Muscle of leg (tissue), 11 donors: ENCODE results near the gene GPC6. TPM values are rescaled to one million over a fixed set of nuclear protein-coding genes. Genes with fewer than 3 reads are reported as not detected.
A peak's percentile ranks its signal among the peaks of the same experiment; 100 is the strongest.
"Not testable (repeated sequence)": the region's sequence is repeated elsewhere in the genome, so short reads cannot be mapped to it uniquely, and the experiment has no call there.

ENCODE experiments used
- DNase-seq: peaks from one replicate; pipeline ENCODE4 v3.0.0; 2013
- H3K27ac ChIP-seq: one replicate; pipeline ENCODE4 v1.5.1; 2013; ENCODE audit warnings: mild to moderate bottlenecking, low read length, control low read depth
- H3K27me3 ChIP-seq: one replicate; pipeline ENCODE4 v1.6.1; 2013; ENCODE audit warnings: low read length; ENCODE audit not compliant: control insufficient read depth, insufficient read depth
- H3K36me3 ChIP-seq: one replicate; pipeline ENCODE4 v1.6.1; 2013; ENCODE audit warnings: low read length; ENCODE audit not compliant: control insufficient read depth, insufficient read depth
- H3K4me1 ChIP-seq: one replicate; pipeline ENCODE4 v1.6.1; 2013; ENCODE audit warnings: low read length; ENCODE audit not compliant: control insufficient read depth, insufficient read depth
- H3K4me3 ChIP-seq: one replicate; pipeline ENCODE4 v1.5.1; 2013; ENCODE audit warnings: low read length, control low read depth
- H3K9me3 ChIP-seq: replicated peaks from 2 replicates; pipeline ENCODE4 v1.6.1; 2013; ENCODE audit warnings: low read depth, low read length; ENCODE audit not compliant: control insufficient read depth
- WGBS: methylation state at CpG from one replicate; pipeline ENCODE4 v1.1.5; 2013; ENCODE audit warnings: missing lambda C conversion rate; ENCODE audit not compliant: insufficient coverage; 5-methylcytosine and 5-hydroxymethylcytosine counted together
- polyA plus RNA-seq, 8 donors: library from polyadenylated mRNA; unstranded; fragments of 120-200 nt; gene quantifications; one replicate each; pipeline versions ENCODE4 v1.2.1 to v1.2.3, GENCODE V29; 2013; ENCODE audit warnings: inconsistent platforms in 1 of 8, low replicate concordance in 1 of 8; ENCODE audit not compliant: insufficient read length in 8 of 8, insufficient read depth in 1 of 8
- total RNA-seq: library from RNA; stranded (reverse); fragments of 120-200 nt; gene quantifications from one replicate; pipeline ENCODE4 v1.2.4, GENCODE V29; 2013

Gene GPC6
- total and polyA plus RNA-seq, 9 donors, result 5.6 to 20.0 (median 9.9) TPM

GRCh38 chr13:93206778-93207392, 19.7 kb upstream of the GPC6 start:
- H3K4me1 ChIP-seq, H3K4me3 ChIP-seq, H3K9me3 ChIP-seq, H3K27me3 ChIP-seq, H3K27ac ChIP-seq, DNase-seq, H3K36me3 ChIP-seq: not testable (repeated sequence)
- WGBS, result 91% methylated on average over 16 of the region's 24 CpGs

GRCh38 chr13:93216122-93216521, 10.5 kb upstream of the GPC6 start:
- WGBS, result no CpG with 5 or more reads among the region's 1 CpG
- no peak overlapping the region for H3K27ac ChIP-seq
- no peak for DNase-seq
- H3K4me1 ChIP-seq, result no peaks in the 10 kb centered on the region
- H3K9me3 ChIP-seq, result no peaks in the 10 kb centered on the region
- no peaks in the 10 kb centered on the region for H3K27me3 ChIP-seq
- no peak overlapping the region for H3K4me3 ChIP-seq
- H3K36me3 ChIP-seq, result no peaks in the 10 kb centered on the region

- H3K27me3 ChIP-seq, result no peaks in the 10 kb centered on the region
- no peak overlapping the region for H3K27ac ChIP-seq
- H3K36me3 ChIP-seq, result no peaks in the 10 kb centered on the region
- DNase-seq, result peak; percentile 41
- no CpG with 5 or more reads among the region's 6 CpGs for WGBS
- H3K9me3 ChIP-seq, result no peaks in the 10 kb centered on the region
- H3K4me1 ChIP-seq, result no peaks in the 10 kb centered on the region
- H3K4me3 ChIP-seq, result no peak overlapping the region
These were observed 8.8 kb upstream of the GPC6 start for GRCh38 chr13:93217721-93218261.

GRCh38 chr13:93218583-93218982, 8.0 kb upstream of the GPC6 start:
- DNase-seq, result no peak
- WGBS, result no CpG with 5 or more reads among the region's 3 CpGs
- H3K4me3 ChIP-seq, result no peak overlapping the region

GRCh38 chr13:93220073-93220472, 6.5 kb upstream of the GPC6 start:
- Histone ChIP-seq H3K27ac (no peak overlapping the region), H3K27me3 (no peaks in the 10 kb centered on the region), H3K4me1 (no peaks in the 10 kb centered on the region), H3K9me3 (no peaks in the 10 kb centered on the region), H3K4me3 (no peak overlapping the region), H3K36me3 (no peaks in the 10 kb centered on the region)
- no peak for DNase-seq
- WGBS, result no CpG with 5 or more reads among the region's 3 CpGs

More at GRCh38 chr13:93218583-93218982, 8.0 kb upstream of the GPC6 start:
- H3K27ac ChIP-seq, result no peak overlapping the region
- no peaks in the 10 kb centered on the region for H3K9me3 ChIP-seq
- no peaks in the 10 kb centered on the region for H3K36me3 ChIP-seq
- H3K27me3 ChIP-seq, result no peaks in the 10 kb centered on the region
- no peaks in the 10 kb centered on the region for H3K4me1 ChIP-seq

- Histone ChIP-seq H3K36me3 (no peaks in the 10 kb centered on the region), H3K4me3 (no peak overlapping the region), H3K4me1 (peaks cover 3% of the 10 kb centered on the region), H3K27me3 (peaks cover 13% of the 10 kb centered on the region), H3K9me3 (no peaks in the 10 kb centered on the region), H3K27ac (no peak overlapping the region)
- DNase-seq, result no peak
- WGBS, result no CpG with 5 or more reads among the region's 4 CpGs
These were observed 3.6 kb upstream of the GPC6 start for GRCh38 chr13:93222976-93223375.

GRCh38 chr13:93224535-93224934, 2.1 kb upstream of the GPC6 start:
- no peak overlapping the region for H3K4me3 ChIP-seq
- no peaks in the 10 kb centered on the region for H3K9me3 ChIP-seq
- H3K27me3 ChIP-seq, result peaks cover 19% of the 10 kb centered on the region
- H3K4me1 ChIP-seq, result peaks cover 3% of the 10 kb centered on the region
- no CpG with 5 or more reads among the region's 1 CpG for WGBS
- no peak for DNase-seq
- H3K36me3 ChIP-seq, result no peaks in the 10 kb centered on the region
- H3K27ac ChIP-seq, result no peak overlapping the region

- WGBS, result no CpG with 5 or more reads among the region's 2 CpGs
These were observed 997 bp upstream of the GPC6 start for GRCh38 chr13:93225610-93226009.

GRCh38 chr13:93226065-93226622, 463 bp upstream of the GPC6 start:
- H3K27ac ChIP-seq, result no peak overlapping the region

More at GRCh38 chr13:93225610-93226009, 997 bp upstream of the GPC6 start:
- no peak overlapping the region for H3K4me3 ChIP-seq
- no peaks in the 10 kb centered on the region for H3K9me3 ChIP-seq
- H3K4me1 ChIP-seq, result peaks cover 3% of the 10 kb centered on the region
- no peak for DNase-seq
- no peak overlapping the region for H3K27ac ChIP-seq
- H3K36me3 ChIP-seq, result no peaks in the 10 kb centered on the region
- H3K27me3 ChIP-seq, result peaks cover 19% of the 10 kb centered on the region

GRCh38 chr13:93227280-93227877, 772 bp downstream of the GPC6 start:
- Histone ChIP-seq H3K9me3 (no peaks in the 10 kb centered on the region), H3K4me3 (peak overlapping the region; percentile 80), H3K4me1 (peaks cover 3% of the 10 kb centered on the region), H3K36me3 (no peaks in the 10 kb centered on the region), H3K27ac (peak overlapping the region; percentile 92), H3K27me3 (peaks cover 19% of the 10 kb centered on the region)
- under 1% methylated on average over 54 of the region's 55 CpGs for WGBS
- DNase-seq, result peak; percentile 56

More at GRCh38 chr13:93226065-93226622, 463 bp upstream of the GPC6 start:
- H3K4me3 ChIP-seq, result peak overlapping the region; percentile 80
- peaks cover 19% of the 10 kb centered on the region for H3K27me3 ChIP-seq
- DNase-seq, result no peak
- WGBS, result no CpG with 5 or more reads among the region's 5 CpGs
- peaks cover 3% of the 10 kb centered on the region for H3K4me1 ChIP-seq
- no peaks in the 10 kb centered on the region for H3K36me3 ChIP-seq
- H3K9me3 ChIP-seq, result no peaks in the 10 kb centered on the region
